AG04449 (cell line): ENCODE measurements around the gene ZNF280A.

ENCODE experiments used
- CTCF ChIA-PET: fragments of 350-600 bp; formaldehyde crosslinking; extraction: SDS; loops from one replicate; lab custom pipeline; 2021; ENCODE audit warnings: antibody characterized with exemption; lab: Yijun Ruan, JAX
- POLR2A ChIA-PET: fragments of 400-600, 350-600 bp; formaldehyde crosslinking; extraction: SDS; loops from one replicate; lab custom pipeline; 2020; ENCODE audit warnings: antibody characterized with exemption, inconsistent platforms; lab: Yijun Ruan, JAX
- DNase-seq: peaks from one replicate; pipeline ENCODE4 v3.0.0-alpha.2; 2010; ENCODE audit warnings: low read depth, low spot score
- H3K4me3 ChIP-seq: 2 replicates; pipeline ENCODE4 v1.5.1; 2011; ENCODE audit warnings: low read depth, mild to moderate bottlenecking, control low read depth, low read length
- CTCF ChIP-seq: IDR thresholded peaks from one replicate; pipeline ENCODE4 v1.5.1; 2011; ENCODE audit warnings: mild to moderate bottlenecking, moderate library complexity, low read length, control low read depth, inconsistent platforms; ENCODE audit not compliant: insufficient read depth; ENCODE audit errors: missing control alignments

The ZNF280A gene

GRCh38 chr22:22556995-22557925 lies 37.2 kb upstream of the ZNF280A start:
- ChIA-PET POLR2A (no interaction called here), CTCF (no interaction called here)
- no peak overlapping the region for H3K4me3 ChIP-seq
- DNase-seq = no peak
- no peak for TF ChIP-seq CTCF

- ChIA-PET POLR2A (no interaction called here), CTCF (no interaction called here)
- no peak for DNase-seq
- no peak for TF ChIP-seq CTCF
- H3K4me3 ChIP-seq = no peak overlapping the region
These were observed 36.5 kb upstream of the ZNF280A start for GRCh38 chr22:22556578-22556977.

GRCh38 chr22:22555596-22555995 lies 35.5 kb upstream of the ZNF280A start:
- ChIA-PET CTCF (interaction anchor here (1.3 kb wide), 1 partner anchor 92 kb away, joined by 3 read pairs; no protein-coding TSS in a partner anchor), POLR2A (no interaction called here)
- TF ChIP-seq CTCF = no peak

GRCh38 chr22:22554587-22555284 lies 34.7 kb upstream of the ZNF280A start:
- POLR2A ChIA-PET = no interaction called here
- CTCF ChIA-PET = interaction anchor here (1.1 to 1.3 kb wide), 3 partner anchors 22 to 91 kb away, joined by 3 to 6 read pairs (median 3); no protein-coding TSS in a partner anchor
- H3K4me3 ChIP-seq = no peak overlapping the region
- TF ChIP-seq CTCF = no peak
- DNase-seq = no peak

More at GRCh38 chr22:22555596-22555995, 35.5 kb upstream of the ZNF280A start:
- DNase-seq = no peak
- H3K4me3 ChIP-seq = no peak overlapping the region

GRCh38 chr22:22553735-22554586 lies 33.9 kb upstream of the ZNF280A start:
- DNase-seq = no peak
- CTCF ChIA-PET = interaction anchor here (1.1 to 1.3 kb wide), 3 partner anchors 23 to 90 kb away, joined by 3 to 6 read pairs (median 3); no protein-coding TSS in a partner anchor

More at GRCh38 chr22:22553735-22554586, 33.9 kb upstream of the ZNF280A start:
- POLR2A ChIA-PET = no interaction called here
- H3K4me3 ChIP-seq = no peak overlapping the region
- TF ChIP-seq CTCF = no peak
